ENCODE measurements around the gene IL20RB. TPM values are rescaled to one million over a fixed set of nuclear protein-coding genes. Genes with fewer than 3 reads are reported as not detected.

Gene IL20RB
- polyA plus RNA-seq, 3 donors, result 0.16 to 1.2 TPM; not detected in 1

DNA sequence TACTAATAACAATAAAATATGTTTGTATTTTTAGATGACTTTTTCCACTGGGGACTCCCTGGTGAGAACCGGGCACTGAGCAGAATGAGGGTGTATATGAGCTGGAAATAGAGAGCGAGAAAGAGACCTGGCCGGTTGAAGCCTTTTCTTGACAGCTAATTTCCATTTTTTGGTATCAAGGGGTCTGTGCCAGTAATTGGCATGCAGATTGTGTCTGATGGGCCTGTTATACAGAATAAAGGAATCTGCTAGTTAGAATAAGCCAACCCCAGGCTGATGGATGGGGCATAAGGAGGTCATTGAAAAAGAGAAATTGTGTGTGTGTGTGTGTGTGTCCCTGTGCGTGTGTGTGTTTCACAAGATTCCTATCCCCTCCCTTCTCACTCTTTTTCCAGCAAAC is 83.9 kb downstream of the IL20RB start:
- Mint-ChIP-seq H3K4me3 (no peak overlapping the region), H3K27ac (no peak overlapping the region), H3K36me3 (no peaks in the 10 kb centered on the region), H3K27me3 (ENCODE audit: low read depth in 3 of 3) (peaks cover 0 to 7% (median 0%) of the 10 kb centered on the region in 3 donors), H3K9me3 (peaks cover 0 to 2% (median 0%) of the 10 kb centered on the region in 7 donors), H3K4me1 (no peaks in the 10 kb centered on the region)
- H3K9ac ChIP-seq (ENCODE audit: insufficient read depth, low read length, poor library complexity, severe bottlenecking), result no peak overlapping the region
- no peaks in the 10 kb centered on the region for H3K4me1 ChIP-seq (ENCODE audit: control insufficient read depth in 1 of 2, insufficient read depth in 2 of 2, low read length in 2 of 2)
- no peak overlapping the region for H3K27ac ChIP-seq (ENCODE audit: low read depth in 1 of 2, low read length in 2 of 2)
- TF ChIP-seq, protein P1, sequence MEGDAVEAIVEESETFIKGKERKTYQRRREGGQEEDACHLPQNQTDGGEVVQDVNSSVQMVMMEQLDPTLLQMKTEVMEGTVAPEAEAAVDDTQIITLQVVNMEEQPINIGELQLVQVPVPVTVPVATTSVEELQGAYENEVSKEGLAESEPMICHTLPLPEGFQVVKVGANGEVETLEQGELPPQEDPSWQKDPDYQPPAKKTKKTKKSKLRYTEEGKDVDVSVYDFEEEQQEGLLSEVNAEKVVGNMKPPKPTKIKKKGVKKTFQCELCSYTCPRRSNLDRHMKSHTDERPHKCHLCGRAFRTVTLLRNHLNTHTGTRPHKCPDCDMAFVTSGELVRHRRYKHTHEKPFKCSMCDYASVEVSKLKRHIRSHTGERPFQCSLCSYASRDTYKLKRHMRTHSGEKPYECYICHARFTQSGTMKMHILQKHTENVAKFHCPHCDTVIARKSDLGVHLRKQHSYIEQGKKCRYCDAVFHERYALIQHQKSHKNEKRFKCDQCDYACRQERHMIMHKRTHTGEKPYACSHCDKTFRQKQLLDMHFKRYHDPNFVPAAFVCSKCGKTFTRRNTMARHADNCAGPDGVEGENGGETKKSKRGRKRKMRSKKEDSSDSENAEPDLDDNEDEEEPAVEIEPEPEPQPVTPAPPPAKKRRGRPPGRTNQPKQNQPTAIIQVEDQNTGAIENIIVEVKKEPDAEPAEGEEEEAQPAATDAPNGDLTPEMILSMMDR (IDR thresholded peaks at IDR 0.05), result no peak
- DNase-seq, result no peak
- H3K79me2 ChIP-seq (ENCODE audit: insufficient read depth, low read length), result no peaks in the 10 kb centered on the region
- no peak overlapping the region for H2AFZ ChIP-seq (ENCODE audit: insufficient read depth, low read depth, low read length, poor library complexity, severe bottlenecking)
- no peak overlapping the region for H3K4me3 ChIP-seq (replicated peaks in 1 of 3; ENCODE audit: low read depth in 2 of 3, low read length in 3 of 3)
- no peaks in the 10 kb centered on the region for H3K36me3 ChIP-seq (replicated peaks in 1 of 2; ENCODE audit: control insufficient read depth in 1 of 2, insufficient read depth in 2 of 2, low read length in 2 of 2)
- 94% methylated on average over 2 of the region's 4 CpGs for WGBS (ENCODE audit: insufficient coverage)
- H3K27me3 ChIP-seq (ENCODE audit: control insufficient read depth in 2 of 2, insufficient read depth in 2 of 2, low read length in 2 of 2), result no peaks in the 10 kb centered on the region
- intact Hi-C loops (cut with micrococcal nuclease), result no loop called here
- H3K4me2 ChIP-seq (replicated peaks; ENCODE audit: extremely low read depth, low read length, poor library complexity, severe bottlenecking), result no peak overlapping the region
- no peaks in the 10 kb centered on the region for H3K9me3 ChIP-seq (replicated peaks in 1 of 2; ENCODE audit: control insufficient read depth in 1 of 2, insufficient read depth in 1 of 2, low read length in 2 of 2)
- no peaks in the 10 kb centered on the region for H4K20me1 ChIP-seq (ENCODE audit: insufficient read depth, low read length)

DNA sequence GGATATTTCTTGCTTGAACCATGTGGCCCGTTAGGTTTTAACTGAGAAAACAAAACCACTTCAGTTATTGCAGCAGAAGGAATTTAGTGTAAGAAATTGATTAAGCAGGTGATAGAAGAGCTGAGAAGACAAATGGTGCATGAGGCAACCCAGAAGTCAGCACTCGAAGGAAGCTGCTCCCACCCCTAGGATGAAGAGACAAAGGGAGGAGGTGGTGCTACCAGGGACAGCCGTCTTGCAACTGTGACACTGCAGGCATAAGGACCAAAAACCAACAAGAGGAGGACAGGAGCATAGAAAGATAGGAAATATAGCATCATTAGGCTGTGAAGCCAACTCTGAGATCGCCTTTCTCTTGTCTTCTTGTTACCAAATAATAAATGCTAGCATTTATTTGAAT is 89.0 kb downstream of the IL20RB start:
- H4K20me1 ChIP-seq (ENCODE audit: insufficient read depth, low read length), result no peaks in the 10 kb centered on the region
- H3K27ac ChIP-seq (ENCODE audit: low read depth in 1 of 2, low read length in 2 of 2), result no peak overlapping the region
- H3K4me1 ChIP-seq (ENCODE audit: control insufficient read depth in 1 of 2, insufficient read depth in 2 of 2, low read length in 2 of 2), result no peaks in the 10 kb centered on the region
- H3K9ac ChIP-seq (ENCODE audit: insufficient read depth, low read length, poor library complexity, severe bottlenecking), result no peak overlapping the region
- H3K36me3 ChIP-seq (replicated peaks in 1 of 2; ENCODE audit: control insufficient read depth in 1 of 2, insufficient read depth in 2 of 2, low read length in 2 of 2), result no peaks in the 10 kb centered on the region
- intact Hi-C loops (cut with micrococcal nuclease), result no loop called here
- Mint-ChIP-seq H3K4me3 (no peak overlapping the region), H3K27ac (no peak overlapping the region), H3K27me3 (ENCODE audit: low read depth in 3 of 3) (peaks cover 0 to 4% (median 0%) of the 10 kb centered on the region in 3 donors), H3K9me3 (peaks cover 0 to 2% (median 0%) of the 10 kb centered on the region in 7 donors), H3K36me3 (no peaks in the 10 kb centered on the region), H3K4me1 (no peaks in the 10 kb centered on the region)
- H2AFZ ChIP-seq (ENCODE audit: insufficient read depth, low read depth, low read length, poor library complexity, severe bottlenecking), result no peak overlapping the region
- H3K9me3 ChIP-seq (replicated peaks in 1 of 2; ENCODE audit: control insufficient read depth in 1 of 2, insufficient read depth in 1 of 2, low read length in 2 of 2), result no peaks in the 10 kb centered on the region
- no peak overlapping the region for H3K4me3 ChIP-seq (replicated peaks in 1 of 3; ENCODE audit: low read depth in 2 of 3, low read length in 3 of 3)
- no peaks in the 10 kb centered on the region for H3K79me2 ChIP-seq (ENCODE audit: insufficient read depth, low read length)
- no peak overlapping the region for H3K4me2 ChIP-seq (replicated peaks; ENCODE audit: extremely low read depth, low read length, poor library complexity, severe bottlenecking)
- H3K27me3 ChIP-seq (ENCODE audit: control insufficient read depth in 2 of 2, insufficient read depth in 2 of 2, low read length in 2 of 2), result no peaks in the 10 kb centered on the region
- WGBS (ENCODE audit: insufficient coverage), result 100% methylated on average over 1 of the region's 4 CpGs
- TF ChIP-seq, protein P1 (IDR thresholded peaks at IDR 0.05), result no peak
- no peak for DNase-seq
